Effector memory CD8-positive, alpha-beta T cell (primary cell): ENCODE data around the gene PGBD5.

Source experiments
- ATAC-seq: fragments of 150-1000 bp; cut with Tn5 transposase; replicated peaks from 2 replicates; pipeline ENCODE4 v1.10.0; 2021; ENCODE audit warnings: mild to moderate bottlenecking, moderate library complexity
- DNase-seq, 3 experiments: peaks; one replicate each; pipeline ENCODE4 v3.0.0; 2021
- H3K27ac Mint-ChIP-seq, 2 donors: one replicate each; pipeline ENCODE4 v1.8.0; 2022; ENCODE audit warnings: mild to moderate bottlenecking in 2 of 2, mixed read lengths in 2 of 2, moderate library complexity in 2 of 2
- H3K27me3 Mint-ChIP-seq, 2 donors: one replicate each; pipeline ENCODE4 v1.8.0; 2022; ENCODE audit warnings: mixed read lengths in 2 of 2
- H3K36me3 Mint-ChIP-seq: one replicate; pipeline ENCODE4 v1.8.0; 2022; ENCODE audit warnings: mild to moderate bottlenecking, moderate library complexity, mixed read lengths; ENCODE audit not compliant: insufficient read depth
- H3K4me1 Mint-ChIP-seq, 2 donors: one replicate each; pipeline ENCODE4 v1.8.0; 2022; ENCODE audit warnings: low read depth in 2 of 2, mixed read lengths in 2 of 2
- H3K4me3 Mint-ChIP-seq, 2 donors: one replicate each; pipeline ENCODE4 v1.8.0; 2022; ENCODE audit warnings: mild to moderate bottlenecking in 2 of 2, mixed read lengths in 2 of 2, moderate library complexity in 2 of 2
- H3K9me3 Mint-ChIP-seq, 2 donors: one replicate each; pipeline ENCODE4 v1.8.0; 2022; ENCODE audit warnings: mixed read lengths in 2 of 2

Gene PGBD5

DNA sequence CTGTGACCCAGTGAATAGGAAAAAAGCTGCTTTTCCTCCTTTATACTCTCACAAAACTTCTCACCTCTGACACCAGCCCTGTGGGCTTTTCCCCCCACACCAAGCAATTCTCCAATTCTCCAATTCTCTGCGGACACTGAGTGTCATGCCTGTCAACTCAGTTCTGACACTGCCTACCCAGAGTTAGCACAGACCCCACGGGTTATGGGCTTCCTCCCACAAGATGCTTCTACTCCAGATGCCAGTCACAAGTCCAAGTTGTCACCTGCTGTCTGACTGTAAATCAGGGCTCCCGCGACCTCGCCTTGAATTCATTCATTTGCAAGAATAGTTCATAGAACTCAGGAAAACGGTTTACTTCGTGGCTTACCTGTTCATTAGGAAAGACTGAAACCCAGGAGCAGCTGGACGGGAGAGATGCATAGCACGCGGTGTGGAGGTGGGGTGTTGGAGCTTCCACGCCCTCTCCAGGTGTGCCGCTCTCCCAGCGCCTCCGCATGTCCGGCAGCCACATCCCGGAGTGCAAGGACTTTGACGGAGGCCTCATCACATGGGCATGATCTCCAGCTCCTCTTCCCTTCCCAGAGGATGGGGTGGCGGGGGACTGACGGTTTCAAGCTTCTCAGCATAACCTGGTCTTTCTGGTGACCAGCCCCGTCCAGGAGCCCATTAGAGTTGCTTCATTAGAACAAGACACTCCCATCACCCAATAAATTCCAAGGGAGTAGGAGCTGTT lies 154.7 kb downstream of the PGBD5 start:
- DNase-seq = no peak
- no peak for ATAC-seq
- peak overlapping the region; percentile 1 to 9 for H3K27ac Mint-ChIP-seq
- H3K27me3 Mint-ChIP-seq = no peaks in the 10 kb centered on the region
- H3K36me3 Mint-ChIP-seq = peaks cover 4% of the 10 kb centered on the region
- H3K9me3 Mint-ChIP-seq = no peaks in the 10 kb centered on the region
- H3K4me3 Mint-ChIP-seq = no peak overlapping the region
- peaks cover 8 to 9% of the 10 kb centered on the region in 2 donors for H3K4me1 Mint-ChIP-seq

DNA sequence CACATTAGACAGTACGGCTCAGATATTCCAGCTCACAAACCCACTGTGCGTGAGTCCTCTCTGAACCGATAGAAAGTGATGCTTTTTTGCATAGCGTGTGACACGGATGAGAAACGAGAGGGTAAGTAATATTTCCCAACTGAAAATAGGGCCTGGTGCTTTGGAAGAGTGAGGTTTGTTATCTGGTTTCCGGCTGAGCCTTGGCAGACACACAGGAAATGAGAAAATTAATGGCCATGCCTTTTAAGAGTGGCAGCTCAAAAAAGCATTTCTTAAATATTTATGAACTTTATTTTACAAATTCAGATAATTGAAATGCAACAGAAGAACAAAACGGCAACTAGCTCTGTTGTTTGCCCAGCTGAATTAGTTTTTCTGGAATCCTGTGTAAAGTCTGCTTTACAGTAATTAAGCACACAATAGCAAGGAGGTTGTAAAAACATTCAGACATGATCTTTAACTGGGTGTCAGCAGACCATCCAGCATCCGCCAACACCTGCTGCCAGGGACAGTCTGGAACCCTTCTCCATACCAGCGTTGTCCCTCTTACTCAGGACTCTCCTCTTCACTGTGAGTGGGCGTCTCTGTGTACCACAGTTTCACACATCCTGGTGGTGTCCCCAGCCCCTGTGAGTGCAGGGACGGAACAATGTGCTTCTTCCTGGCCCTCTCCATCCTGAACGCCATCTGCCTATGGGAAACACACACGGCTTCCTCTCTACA lies 155.4 kb downstream of the PGBD5 start:
- no peaks in the 10 kb centered on the region for H3K27me3 Mint-ChIP-seq
- peak; percentile 41 for ATAC-seq
- no peak for DNase-seq
- peaks cover 9% of the 10 kb centered on the region in 2 donors for H3K4me1 Mint-ChIP-seq
- no peaks in the 10 kb centered on the region for H3K9me3 Mint-ChIP-seq
- H3K27ac Mint-ChIP-seq = peak overlapping the region; percentile 1 to 9
- peak overlapping the region in 1 of 2 donors; percentile 0 for H3K4me3 Mint-ChIP-seq
- peaks cover 5% of the 10 kb centered on the region for H3K36me3 Mint-ChIP-seq

DNA sequence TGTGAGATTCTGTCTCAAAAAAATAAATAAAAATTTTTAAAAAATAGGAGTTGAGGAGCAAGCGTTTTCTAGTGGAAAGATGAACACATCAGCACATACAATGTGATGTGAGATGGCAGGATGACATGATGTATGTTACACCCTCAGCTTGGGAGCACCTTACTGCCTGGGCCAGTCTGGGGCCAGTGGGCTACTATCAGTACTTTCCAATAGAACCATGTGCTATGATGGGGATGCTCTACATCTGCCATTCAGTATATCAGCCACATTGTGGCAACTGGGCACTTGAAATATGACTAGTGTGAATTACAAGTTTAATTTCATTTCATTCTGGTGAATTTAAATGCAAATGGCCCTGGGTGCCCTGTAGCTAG lies 156.0 kb downstream of the PGBD5 start:
- no peaks in the 10 kb centered on the region for H3K9me3 Mint-ChIP-seq
- peak overlapping the region in 1 of 2 donors; percentile 1 for H3K27ac Mint-ChIP-seq
- ATAC-seq (no peak), DNase-seq (no peak)
- H3K36me3 Mint-ChIP-seq = peaks cover 7% of the 10 kb centered on the region
- peak overlapping the region in 1 of 2 donors; percentile 0 for H3K4me3 Mint-ChIP-seq
- H3K27me3 Mint-ChIP-seq = no peaks in the 10 kb centered on the region
- H3K4me1 Mint-ChIP-seq = peaks cover 9% of the 10 kb centered on the region in 2 donors

DNA sequence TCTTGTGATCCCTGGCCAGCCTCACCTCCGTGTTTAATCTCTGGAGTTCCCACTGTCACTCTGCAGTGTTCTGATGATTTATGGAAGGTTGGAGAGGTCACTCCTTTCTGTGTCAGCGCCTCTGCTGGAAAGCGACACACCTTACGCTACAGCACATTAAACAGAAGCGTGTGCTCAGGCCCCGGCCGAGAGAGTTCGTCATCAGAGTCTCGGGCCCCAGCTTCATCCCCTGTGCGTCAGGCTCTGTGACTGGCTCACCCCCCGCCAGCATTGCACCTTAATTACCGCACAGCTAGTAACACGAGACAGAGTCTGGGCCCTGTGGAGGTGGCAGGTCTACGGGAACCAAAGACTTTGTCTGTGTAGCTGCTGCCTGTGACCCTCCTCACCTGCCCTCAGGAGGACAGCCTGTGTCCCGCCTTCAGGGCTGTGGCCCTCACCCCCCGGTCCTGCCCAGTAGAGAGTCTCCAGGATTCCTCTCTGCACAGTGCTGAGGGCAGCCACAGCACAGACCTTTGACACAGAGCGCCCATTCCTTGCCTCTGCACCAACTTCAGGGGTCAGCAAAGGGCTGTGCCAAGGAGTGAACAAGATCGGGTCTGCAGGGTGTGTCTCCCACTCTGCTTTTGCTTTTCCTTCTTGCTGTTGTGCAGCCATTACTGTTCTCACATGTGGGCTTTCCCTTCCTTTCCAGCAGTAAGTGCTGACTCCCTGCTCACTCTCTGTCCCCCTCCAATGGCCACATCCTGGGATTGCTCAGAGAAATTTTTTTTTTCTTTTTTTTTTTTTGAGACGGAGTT lies 157.6 kb downstream of the PGBD5 start:
- Mint-ChIP-seq H3K36me3 (peaks cover 16% of the 10 kb centered on the region), H3K9me3 (no peaks in the 10 kb centered on the region), H3K27ac (peak overlapping the region in 1 of 2 donors; percentile 23), H3K4me1 (peaks cover 9% of the 10 kb centered on the region in 2 donors), H3K4me3 (no peak overlapping the region), H3K27me3 (no peaks in the 10 kb centered on the region)
- ATAC-seq (no peak), DNase-seq (no peak)

GRCh38 chr1:230267338-230268065 lies 158.6 kb downstream of the PGBD5 start:
- Mint-ChIP-seq H3K27ac (peak overlapping the region in 1 of 2 donors; percentile 17), H3K27me3 (no peaks in the 10 kb centered on the region), H3K9me3 (no peaks in the 10 kb centered on the region), H3K36me3 (peaks cover 20% of the 10 kb centered on the region), H3K4me3 (no peak overlapping the region), H3K4me1 (peaks cover 7 to 9% of the 10 kb centered on the region in 2 donors)
- DNase-seq (no peak), ATAC-seq (no peak)

GRCh38 chr1:230266456-230266855 lies 159.7 kb downstream of the PGBD5 start:
- no peaks in the 10 kb centered on the region for H3K27me3 Mint-ChIP-seq
- H3K27ac Mint-ChIP-seq = peak overlapping the region in 1 of 2 donors; percentile 10
- peaks cover 7 to 9% of the 10 kb centered on the region in 2 donors for H3K4me1 Mint-ChIP-seq
- no peak for ATAC-seq
- H3K9me3 Mint-ChIP-seq = no peaks in the 10 kb centered on the region
- no peak for DNase-seq
- H3K36me3 Mint-ChIP-seq = peaks cover 23% of the 10 kb centered on the region
- H3K4me3 Mint-ChIP-seq = no peak overlapping the region

- ATAC-seq (no peak), DNase-seq (no peak)
- H3K36me3 Mint-ChIP-seq = peaks cover 23% of the 10 kb centered on the region
- H3K27ac Mint-ChIP-seq = no peak overlapping the region
- no peak overlapping the region for H3K4me3 Mint-ChIP-seq
- H3K4me1 Mint-ChIP-seq = peaks cover 3 to 9% of the 10 kb centered on the region in 2 donors
- no peaks in the 10 kb centered on the region for H3K27me3 Mint-ChIP-seq
- no peaks in the 10 kb centered on the region for H3K9me3 Mint-ChIP-seq
These were observed 160.7 kb downstream of the PGBD5 start for GRCh38 chr1:230265200-230266115.
